OCI-LY3 (cell line): ENCODE results near the gene CYB5R3.
"Not testable (repeated sequence)": the region's sequence is repeated elsewhere in the genome, so short reads cannot be mapped to it uniquely, and the experiment has no call there.

Experiments
- H2AFZ ChIP-seq: fragments of 200-600, 300-600 bp; shearing (Covaris generic); 2 replicates; pipeline ENCODE4 v1.6.0; 2014; ENCODE audit warnings: antibody characterized with exemption, low read depth, low read length
- H3K27ac ChIP-seq: fragments of 200-600, 300-600 bp; sonication (generic); 2 replicates; pipeline ENCODE4 v1.5.1; 2014; ENCODE audit warnings: mild to moderate bottlenecking, low read length, moderate library complexity, mixed read lengths
- H3K27me3 ChIP-seq: fragments of 200-600, 300-600 bp; sonication (generic); 2 replicates; pipeline ENCODE4 v1.6.1; 2014; ENCODE audit warnings: low read depth, low read length, mixed read lengths
- H3K36me3 ChIP-seq: fragments of 200-600, 300-600 bp; sonication (generic); replicated peaks from 2 replicates; pipeline ENCODE3; 2014; ENCODE audit warnings: low read depth, low read length, mixed read lengths
- H3K4me1 ChIP-seq: fragments of 300-600, 200-600 bp; sonication (generic); 2 replicates; pipeline ENCODE4 v1.6.1; 2014; ENCODE audit warnings: low read length, mixed read lengths
- H3K4me2 ChIP-seq: fragments of 200-600, 300-600 bp; sonication (generic); 2 replicates; pipeline ENCODE4 v1.6.1; 2014; ENCODE audit warnings: low read length, mixed read lengths
- H3K4me3 ChIP-seq: fragments of 300-600, 200-600 bp; sonication (generic); 2 replicates; pipeline ENCODE4 v1.5.1; 2014; ENCODE audit warnings: antibody characterized with exemption, mild to moderate bottlenecking, low read length, moderate library complexity
- H3K79me2 ChIP-seq: fragments of 300-600, 200-600 bp; shearing (Covaris generic); 2 replicates; pipeline ENCODE4 v1.6.1; 2014; ENCODE audit warnings: mild to moderate bottlenecking, low read length, mixed read lengths
- H3K9ac ChIP-seq: fragments of 300-600, 200-600 bp; shearing (Covaris generic); 2 replicates; pipeline ENCODE4 v1.6.0; 2014; ENCODE audit warnings: mild to moderate bottlenecking, low read length, moderate library complexity
- H3K9me3 ChIP-seq: fragments of 200-600, 300-600 bp; shearing (Covaris generic); 2 replicates; pipeline ENCODE4 v1.6.1; 2014; ENCODE audit warnings: low read length, mixed read lengths; ENCODE audit not compliant: insufficient read depth
- H4K20me1 ChIP-seq: fragments of 200-600, 300-600 bp; sonication (generic); 2 replicates; pipeline ENCODE4 v1.6.1; 2016; ENCODE audit warnings: low read length, mixed read lengths; ENCODE audit not compliant: insufficient read depth
- EZH2phosphoT487 ChIP-seq: fragments of 200-600 bp; shearing (Covaris generic); IDR thresholded peaks from 2 replicates; pipeline ENCODE4 v1.6.1; 2018; ENCODE audit warnings: antibody characterized with exemption, mixed run types, low read depth
- TF ChIP-seq, protein P1 (sequence below): fragments of 200-600, 300-600 bp; sonication (generic); IDR thresholded peaks from 2 replicates; pipeline ENCODE4 v1.5.1; 2014; ENCODE audit warnings: antibody characterized with exemption, low read length, low read depth

The CYB5R3 gene

GRCh38 chr22:42608823-42609361, 40.3 kb downstream of the CYB5R3 start:
- Histone ChIP-seq H3K27ac (no peak overlapping the region), H4K20me1 (peaks cover 72% of the 10 kb centered on the region), H3K4me3 (no peak overlapping the region), H3K4me1 (peaks cover 11% of the 10 kb centered on the region), H3K36me3 (peaks cover 61% of the 10 kb centered on the region), H3K27me3 (no peaks in the 10 kb centered on the region), H3K79me2 (peaks cover 100% of the 10 kb centered on the region), H3K4me2 (no peak overlapping the region), H3K9ac (no peak overlapping the region), H3K9me3 (no peaks in the 10 kb centered on the region), H2AFZ (no peak overlapping the region)
- no peak for TF ChIP-seq EZH2phosphoT487
- TF ChIP-seq, protein P1, sequence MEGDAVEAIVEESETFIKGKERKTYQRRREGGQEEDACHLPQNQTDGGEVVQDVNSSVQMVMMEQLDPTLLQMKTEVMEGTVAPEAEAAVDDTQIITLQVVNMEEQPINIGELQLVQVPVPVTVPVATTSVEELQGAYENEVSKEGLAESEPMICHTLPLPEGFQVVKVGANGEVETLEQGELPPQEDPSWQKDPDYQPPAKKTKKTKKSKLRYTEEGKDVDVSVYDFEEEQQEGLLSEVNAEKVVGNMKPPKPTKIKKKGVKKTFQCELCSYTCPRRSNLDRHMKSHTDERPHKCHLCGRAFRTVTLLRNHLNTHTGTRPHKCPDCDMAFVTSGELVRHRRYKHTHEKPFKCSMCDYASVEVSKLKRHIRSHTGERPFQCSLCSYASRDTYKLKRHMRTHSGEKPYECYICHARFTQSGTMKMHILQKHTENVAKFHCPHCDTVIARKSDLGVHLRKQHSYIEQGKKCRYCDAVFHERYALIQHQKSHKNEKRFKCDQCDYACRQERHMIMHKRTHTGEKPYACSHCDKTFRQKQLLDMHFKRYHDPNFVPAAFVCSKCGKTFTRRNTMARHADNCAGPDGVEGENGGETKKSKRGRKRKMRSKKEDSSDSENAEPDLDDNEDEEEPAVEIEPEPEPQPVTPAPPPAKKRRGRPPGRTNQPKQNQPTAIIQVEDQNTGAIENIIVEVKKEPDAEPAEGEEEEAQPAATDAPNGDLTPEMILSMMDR = no peak

- Histone ChIP-seq H3K4me3 (no peak overlapping the region), H4K20me1 (peaks cover 77% of the 10 kb centered on the region), H2AFZ (no peak overlapping the region), H3K4me1 (peaks cover 8% of the 10 kb centered on the region), H3K36me3 (peaks cover 66% of the 10 kb centered on the region), H3K4me2 (no peak overlapping the region), H3K79me2 (peaks cover 100% of the 10 kb centered on the region), H3K27me3 (no peaks in the 10 kb centered on the region), H3K27ac (no peak overlapping the region), H3K9me3 (no peaks in the 10 kb centered on the region), H3K9ac (no peak overlapping the region)
- TF ChIP-seq, protein P1 = no peak
- no peak for TF ChIP-seq EZH2phosphoT487
Observed at GRCh38 chr22:42608136-42608822, 40.9 kb downstream of the CYB5R3 start.

- H3K4me1 ChIP-seq, H3K4me3 ChIP-seq, H3K9ac ChIP-seq, H3K9me3 ChIP-seq, H2AFZ ChIP-seq, H3K27me3 ChIP-seq, H3K4me2 ChIP-seq, H3K27ac ChIP-seq: not testable (repeated sequence)
- peaks cover 100% of the 10 kb centered on the region for H3K79me2 ChIP-seq
- H3K36me3 ChIP-seq = peaks cover 65% of the 10 kb centered on the region
- peaks cover 76% of the 10 kb centered on the region for H4K20me1 ChIP-seq
Observed at GRCh38 chr22:42607641-42608040, 41.6 kb downstream of the CYB5R3 start.

DNA sequence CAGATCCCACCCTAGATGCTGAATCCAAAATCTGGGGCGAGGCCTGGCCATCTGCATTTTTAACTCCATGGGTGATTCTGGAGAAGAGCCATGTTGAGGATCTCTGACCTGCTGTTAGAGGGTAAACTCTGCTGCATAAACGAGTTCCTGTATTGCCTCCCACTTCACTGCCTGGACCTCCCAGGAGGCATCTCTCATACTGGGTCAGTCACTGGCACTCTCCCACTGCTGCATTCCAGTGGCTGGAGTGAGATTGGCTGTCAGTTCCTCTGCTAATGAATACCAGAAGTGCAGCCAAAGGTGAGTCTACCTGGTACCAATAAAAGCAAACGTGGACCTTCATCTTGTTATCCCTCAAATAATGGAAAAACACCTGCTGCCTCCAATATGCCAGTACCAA, 44.8 kb downstream of the CYB5R3 start:
- Histone ChIP-seq H3K4me2 (no peak overlapping the region), H2AFZ (no peak overlapping the region), H4K20me1 (peaks cover 60% of the 10 kb centered on the region), H3K9me3 (no peaks in the 10 kb centered on the region), H3K27ac (no peak overlapping the region), H3K27me3 (no peaks in the 10 kb centered on the region), H3K4me1 (no peaks in the 10 kb centered on the region), H3K4me3 (no peak overlapping the region), H3K9ac (no peak overlapping the region), H3K79me2 (peaks cover 89% of the 10 kb centered on the region), H3K36me3 (peaks cover 61% of the 10 kb centered on the region)
- TF ChIP-seq EZH2phosphoT487 = no peak
- TF ChIP-seq, protein P1 = no peak
